Trophoblast cell (in vitro differentiated cells and primary cell): ENCODE results near the gene COPB2.
A peak's percentile ranks its signal among the peaks of the same experiment; 100 is the strongest.

Experiments
- DNase-seq, 2 donors: peaks; one replicate each; pipeline ENCODE4 v3.0.0-alpha.2; 2016
- H2AFZ ChIP-seq: 2 replicates; pipeline ENCODE4 v1.6.1; 2013; ENCODE audit warnings: low read length, moderate library complexity, mild to moderate bottlenecking; ENCODE audit not compliant: insufficient read depth, poor library complexity
- H2AK5ac ChIP-seq: 2 replicates; pipeline ENCODE4 v1.6.1; 2013; ENCODE audit warnings: mild to moderate bottlenecking, low read length
- H2BK120ac ChIP-seq: 2 replicates; pipeline ENCODE4 v1.6.1; 2013; ENCODE audit warnings: low read length, mild to moderate bottlenecking, moderate library complexity; ENCODE audit not compliant: insufficient read depth, poor library complexity
- H2BK12ac ChIP-seq: 2 replicates; pipeline ENCODE4 v1.6.1; 2013; ENCODE audit warnings: mild to moderate bottlenecking, low read length, moderate library complexity
- H2BK5ac ChIP-seq: 2 replicates; pipeline ENCODE4 v1.6.1; 2013; ENCODE audit warnings: low read length, low read depth, moderate library complexity, mild to moderate bottlenecking; ENCODE audit not compliant: poor library complexity
- H3K14ac ChIP-seq: 2 replicates; pipeline ENCODE4 v1.6.1; 2013; ENCODE audit warnings: mild to moderate bottlenecking, low read length
- H3K18ac ChIP-seq: 2 replicates; pipeline ENCODE4 v1.6.1; 2013; ENCODE audit warnings: mild to moderate bottlenecking, low read length
- H3K23ac ChIP-seq: 2 replicates; pipeline ENCODE4 v1.6.1; 2013; ENCODE audit warnings: low read length
- H3K27ac ChIP-seq: 2 replicates; pipeline ENCODE4 v1.5.1; 2013; ENCODE audit warnings: low read depth, mild to moderate bottlenecking, inconsistent platforms, low read length, moderate library complexity
- H3K27me3 ChIP-seq: 2 replicates; pipeline ENCODE4 v1.6.1; 2013; ENCODE audit warnings: inconsistent platforms, mild to moderate bottlenecking, low read length, moderate library complexity; ENCODE audit not compliant: insufficient read depth
- H3K36me3 ChIP-seq, 2 experiments: 1 replicate in 1 of 2; 2 replicates in 1 of 2; pipeline ENCODE4 v1.6.1; 2013; ENCODE audit warnings: low read length in 2 of 2, mild to moderate bottlenecking in 2 of 2, moderate library complexity in 1 of 2; ENCODE audit not compliant: insufficient read depth in 2 of 2, control insufficient read depth in 1 of 2
- H3K4ac ChIP-seq: 2 replicates; pipeline ENCODE4 v1.6.1; 2013; ENCODE audit warnings: low read depth, mild to moderate bottlenecking, low read length, moderate library complexity
- H3K4me1 ChIP-seq, 2 experiments: 1 replicate in 1 of 2; 2 replicates in 1 of 2; pipeline ENCODE4 v1.6.1; 2013; ENCODE audit warnings: low read length in 2 of 2, mild to moderate bottlenecking in 2 of 2, moderate library complexity in 1 of 2; ENCODE audit not compliant: insufficient read depth in 2 of 2, control insufficient read depth in 1 of 2
- H3K4me2 ChIP-seq: 2 replicates; pipeline ENCODE4 v1.6.1; 2013; ENCODE audit warnings: inconsistent platforms, mild to moderate bottlenecking, low read length, moderate library complexity
- H3K4me3 ChIP-seq: 2 replicates; pipeline ENCODE4 v1.5.1; 2013; ENCODE audit warnings: mild to moderate bottlenecking, low read depth, low read length, inconsistent platforms
- H3K79me1 ChIP-seq: one replicate; pipeline ENCODE4 v1.6.1; 2013; ENCODE audit warnings: low read length
- H3K79me2 ChIP-seq: 2 replicates; pipeline ENCODE4 v1.6.1; 2013; ENCODE audit warnings: low read length, mild to moderate bottlenecking; ENCODE audit not compliant: control insufficient read depth, insufficient read depth, poor library complexity
- H3K9ac ChIP-seq: 2 replicates; pipeline ENCODE4 v1.6.1; 2013; ENCODE audit warnings: mild to moderate bottlenecking, low read length
- H3K9me3 ChIP-seq: 2 replicates; pipeline ENCODE4 v1.6.1; 2013; ENCODE audit warnings: low read depth, mild to moderate bottlenecking, control low read depth, inconsistent platforms, low read length; ENCODE audit not compliant: insufficient read depth
- H4K12ac ChIP-seq: 2 replicates; pipeline ENCODE4 v1.6.1; 2013; ENCODE audit warnings: low read depth, mild to moderate bottlenecking, low read length, moderate library complexity
- H4K8ac ChIP-seq: 2 replicates; pipeline ENCODE4 v1.6.1; 2013; ENCODE audit warnings: low read depth, mild to moderate bottlenecking, low read length, moderate library complexity
- H4K91ac ChIP-seq: one replicate; pipeline ENCODE4 v1.6.1; 2013; ENCODE audit warnings: low read depth, mild to moderate bottlenecking, low read length, moderate library complexity
- WGBS: extraction: QIAGEN DNeasy Blood & Tissue Kit; methylation state at CpG from one replicate; pipeline ENCODE4 v1.1.7; 2013; ENCODE audit warnings: missing lambda C conversion rate; ENCODE audit not compliant: insufficient read length, insufficient coverage; ENCODE audit errors: extremely low coverage; 5-methylcytosine and 5-hydroxymethylcytosine counted together

COPB2 gene

GRCh38 chr3:139323146-139323545, 66.3 kb downstream of the COPB2 start:
- H2AFZ ChIP-seq: no peak overlapping the region
- no peak overlapping the region for H3K4me3 ChIP-seq
- no peaks in the 10 kb centered on the region for H3K79me1 ChIP-seq
- H3K4me2 ChIP-seq: no peak overlapping the region
- H2AK5ac ChIP-seq: no peak overlapping the region
- H2BK120ac ChIP-seq: no peak overlapping the region
- no peak for DNase-seq
- H3K27me3 ChIP-seq: no peaks in the 10 kb centered on the region
- H3K27ac ChIP-seq: no peak overlapping the region
- H3K14ac ChIP-seq: no peak overlapping the region
- H3K9ac ChIP-seq: no peak overlapping the region
- WGBS: no CpG with 5 or more reads among the region's 7 CpGs
- H4K12ac ChIP-seq: no peak overlapping the region
- no peak overlapping the region for H3K18ac ChIP-seq
- no peak overlapping the region for H4K8ac ChIP-seq
- no peaks in the 10 kb centered on the region for H3K79me2 ChIP-seq
- no peak overlapping the region for H2BK12ac ChIP-seq
- no peak overlapping the region for H4K91ac ChIP-seq
- no peaks in the 10 kb centered on the region for H3K9me3 ChIP-seq
- H3K4me1 ChIP-seq: peaks cover 0 to 2% of the 10 kb centered on the region in 2 experiments
- H3K36me3 ChIP-seq: no peaks in the 10 kb centered on the region
- H3K4ac ChIP-seq: no peak overlapping the region
- no peak overlapping the region for H3K23ac ChIP-seq
- H2BK5ac ChIP-seq: no peak overlapping the region

- Histone ChIP-seq H3K4ac (no peak overlapping the region), H3K14ac (no peak overlapping the region), H2BK120ac (no peak overlapping the region), H3K23ac (no peak overlapping the region), H2BK5ac (no peak overlapping the region), H4K8ac (no peak overlapping the region), H2BK12ac (no peak overlapping the region), H3K4me3 (no peak overlapping the region), H3K79me1 (no peaks in the 10 kb centered on the region), H3K4me1 (peaks cover 0 to under 1% of the 10 kb centered on the region in 2 experiments), H4K12ac (no peak overlapping the region), H3K27me3 (no peaks in the 10 kb centered on the region), H3K9me3 (no peaks in the 10 kb centered on the region), H4K91ac (no peak overlapping the region), H3K36me3 (no peaks in the 10 kb centered on the region), H3K18ac (no peak overlapping the region), H3K27ac (no peak overlapping the region), H3K4me2 (no peak overlapping the region), H2AK5ac (no peak overlapping the region), H3K9ac (no peak overlapping the region), H2AFZ (no peak overlapping the region), H3K79me2 (no peaks in the 10 kb centered on the region)
- DNase-seq: no peak
- WGBS: no CpG with 5 or more reads among the region's 5 CpGs
Measured at GRCh38 chr3:139322346-139322745, 67.1 kb downstream of the COPB2 start.

GRCh38 chr3:139320551-139321309, 68.7 kb downstream of the COPB2 start:
- WGBS: no CpG with 5 or more reads among the region's 8 CpGs
- H2AK5ac ChIP-seq: no peak overlapping the region
- no peak overlapping the region for H2AFZ ChIP-seq

DNA sequence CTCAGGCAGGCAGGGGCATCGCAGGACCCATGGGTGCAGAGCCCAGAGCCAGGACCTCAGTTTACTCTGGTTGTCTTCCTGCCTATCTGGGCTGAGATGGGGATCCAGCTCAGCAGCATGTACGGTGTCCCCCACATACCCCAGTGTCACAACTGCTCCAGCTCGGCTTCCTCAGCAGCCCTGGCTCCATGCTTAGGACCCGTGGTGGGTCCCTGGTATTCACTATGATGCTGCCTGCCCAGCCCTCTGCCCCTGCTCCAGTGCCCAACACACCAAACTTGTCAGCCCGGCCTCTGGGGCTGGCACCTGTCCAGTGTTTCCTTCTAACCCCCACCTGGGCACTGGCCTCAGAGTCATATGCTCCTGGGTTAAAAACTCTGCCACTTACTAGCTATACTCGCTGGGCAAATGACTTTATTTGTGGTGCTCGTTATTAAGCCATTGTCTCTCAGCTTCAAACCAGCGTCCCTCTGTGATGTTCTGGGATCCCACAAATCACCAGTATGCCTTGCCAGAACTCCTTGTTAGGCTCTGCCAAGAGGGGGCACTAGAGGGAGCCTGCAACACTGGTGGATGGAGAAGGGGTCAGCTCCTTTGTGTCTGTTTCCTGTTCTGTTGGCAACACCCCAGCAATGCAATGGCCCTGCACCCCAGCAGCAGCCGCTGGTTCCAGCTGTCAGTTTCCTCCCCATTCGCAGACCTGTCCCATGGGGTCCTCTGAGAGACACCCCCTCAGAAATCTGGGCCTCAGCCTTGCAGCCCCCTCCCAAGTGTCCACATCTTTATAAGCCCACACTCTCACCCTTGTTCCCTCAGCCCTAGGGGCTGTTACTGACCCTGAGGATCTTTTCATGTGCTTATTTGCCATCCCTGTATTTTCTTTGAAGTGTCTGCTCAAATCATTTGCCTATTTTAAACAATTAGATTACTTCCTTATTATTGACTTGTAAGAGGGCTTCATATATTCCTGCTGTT, 69.7 kb downstream of the COPB2 start:
- no peak overlapping the region for H2BK5ac ChIP-seq
- H2AFZ ChIP-seq: no peak overlapping the region
- H3K4me2 ChIP-seq: no peak overlapping the region
- H3K4me1 ChIP-seq: peaks cover 4 to 5% of the 10 kb centered on the region in 2 experiments
- no peak for DNase-seq
- no peak overlapping the region for H3K18ac ChIP-seq
- no peak overlapping the region for H2AK5ac ChIP-seq
- H3K4me3 ChIP-seq: no peak overlapping the region
- H4K8ac ChIP-seq: no peak overlapping the region
- no peak overlapping the region for H4K91ac ChIP-seq
- H3K9me3 ChIP-seq: no peaks in the 10 kb centered on the region
- H3K9ac ChIP-seq: no peak overlapping the region
- H2BK12ac ChIP-seq: no peak overlapping the region
- H3K14ac ChIP-seq: no peak overlapping the region
- no peaks in the 10 kb centered on the region for H3K79me2 ChIP-seq
- H3K23ac ChIP-seq: no peak overlapping the region
- H3K79me1 ChIP-seq: no peaks in the 10 kb centered on the region
- no peak overlapping the region for H2BK120ac ChIP-seq
- H3K36me3 ChIP-seq: no peaks in the 10 kb centered on the region
- H4K12ac ChIP-seq: no peak overlapping the region
- WGBS: no CpG with 5 or more reads among the region's 10 CpGs
- H3K27me3 ChIP-seq: no peaks in the 10 kb centered on the region
- H3K4ac ChIP-seq: no peak overlapping the region
- H3K27ac ChIP-seq: no peak overlapping the region

More at GRCh38 chr3:139320551-139321309, 68.7 kb downstream of the COPB2 start:
- no peak overlapping the region for H3K18ac ChIP-seq
- no peak overlapping the region for H4K91ac ChIP-seq
- no peak overlapping the region for H3K27ac ChIP-seq
- H3K4me2 ChIP-seq: no peak overlapping the region
- no peak overlapping the region for H4K12ac ChIP-seq
- H3K9me3 ChIP-seq: no peaks in the 10 kb centered on the region
- H3K27me3 ChIP-seq: no peaks in the 10 kb centered on the region
- no peak overlapping the region for H2BK5ac ChIP-seq
- no peak overlapping the region for H2BK12ac ChIP-seq
- H2BK120ac ChIP-seq: no peak overlapping the region
- H3K79me2 ChIP-seq: no peaks in the 10 kb centered on the region
- H3K79me1 ChIP-seq: no peaks in the 10 kb centered on the region
- no peak overlapping the region for H3K14ac ChIP-seq
- H3K4ac ChIP-seq: no peak overlapping the region
- no peak overlapping the region for H3K4me3 ChIP-seq
- peaks cover 4 to 5% of the 10 kb centered on the region in 2 experiments for H3K4me1 ChIP-seq
- H4K8ac ChIP-seq: no peak overlapping the region
- no peak overlapping the region for H3K23ac ChIP-seq
- DNase-seq: no peak
- H3K36me3 ChIP-seq: no peaks in the 10 kb centered on the region
- H3K9ac ChIP-seq: peak overlapping the region; percentile 14
